DND-41 (cell line): Measurements from ENCODE around the gene ABCG4.

Experiments
- CTCF ChIP-seq: IDR thresholded peaks from 2 replicates; pipeline ENCODE4 v1.5.1; 2012; ENCODE audit warnings: borderline replicate concordance, low read length, moderate library complexity, mild to moderate bottlenecking; ENCODE audit not compliant: poor library complexity, severe bottlenecking; ENCODE audit errors: extremely low read depth
- EZH2 ChIP-seq: IDR thresholded peaks from 3 replicates; pipeline ENCODE4 v1.6.1; 2012; ENCODE audit warnings: borderline replicate concordance, low read depth, mild to moderate bottlenecking, moderate library complexity, low read length, inconsistent platforms; ENCODE audit not compliant: severe bottlenecking

- TF ChIP-seq CTCF = no peak
- TF ChIP-seq EZH2 = no peak
Observed at GRCh38 chr11:119188887-119189286, 40.0 kb downstream of the ABCG4 start.
